Measurements from ENCODE around the gene CDV3.

Gene CDV3

GRCh38 chr3:133540896-133541674, 32.4 kb upstream of the CDV3 start:
- 0 out of 2 replicates have a peak, but pooled peaks have one; percentile 15 for TF ChIP-seq SIN3A (IDR thresholded peaks at IDR 0.05; ENCODE audit: borderline replicate concordance, insufficient read depth, low read length)
- no peak for TF ChIP-seq FOXP2 (optimal IDR thresholded peaks at IDR 0.05; ENCODE audit: borderline replicate concordance, extremely low read depth, extremely low read length, insufficient read depth)
- TF ChIP-seq REST (IDR thresholded peaks at IDR 0.05; ENCODE audit: insufficient read depth in 1 of 2, low read depth in 2 of 2, low read length in 2 of 2), result peak; percentile 66 to 88
- TF ChIP-seq TAF1 (IDR thresholded peaks at IDR 0.05; ENCODE audit: borderline replicate concordance, insufficient read depth, low read length), result no peak
- no peak for TF ChIP-seq POLR2AphosphoS5 (IDR thresholded peaks at IDR 0.05; ENCODE audit: low read depth, low read length)

- TF ChIP-seq SIN3A (IDR thresholded peaks at IDR 0.05; ENCODE audit: borderline replicate concordance, insufficient read depth, low read length) (no peak), TAF1 (IDR thresholded peaks at IDR 0.05; ENCODE audit: borderline replicate concordance, insufficient read depth, low read length) (no peak), POLR2AphosphoS5 (IDR thresholded peaks at IDR 0.05; ENCODE audit: low read depth, low read length) (no peak), REST (IDR thresholded peaks at IDR 0.05; ENCODE audit: insufficient read depth in 1 of 2, low read depth in 2 of 2, low read length in 2 of 2) (no peak), FOXP2 (optimal IDR thresholded peaks at IDR 0.05; ENCODE audit: borderline replicate concordance, extremely low read depth, extremely low read length, insufficient read depth) (no peak)
These were observed 30.6 kb upstream of the CDV3 start for GRCh38 chr3:133542871-133543270.

- TF ChIP-seq TAF1 (IDR thresholded peaks at IDR 0.05; ENCODE audit: borderline replicate concordance, insufficient read depth, low read length) (no peak), POLR2AphosphoS5 (IDR thresholded peaks at IDR 0.05; ENCODE audit: low read depth, low read length) (no peak), FOXP2 (optimal IDR thresholded peaks at IDR 0.05; ENCODE audit: borderline replicate concordance, extremely low read depth, extremely low read length, insufficient read depth) (no peak), REST (IDR thresholded peaks at IDR 0.05; ENCODE audit: insufficient read depth in 1 of 2, low read depth in 2 of 2, low read length in 2 of 2) (no peak), SIN3A (IDR thresholded peaks at IDR 0.05; ENCODE audit: borderline replicate concordance, insufficient read depth, low read length) (no peak)
These were observed 25.9 kb upstream of the CDV3 start for GRCh38 chr3:133547432-133548041.

GRCh38 chr3:133548090-133548489, 25.4 kb upstream of the CDV3 start:
- TF ChIP-seq REST (IDR thresholded peaks at IDR 0.05; ENCODE audit: insufficient read depth in 1 of 2, low read depth in 2 of 2, low read length in 2 of 2), result no peak
- TF ChIP-seq TAF1 (IDR thresholded peaks at IDR 0.05; ENCODE audit: borderline replicate concordance, insufficient read depth, low read length), result no peak
- TF ChIP-seq POLR2AphosphoS5 (IDR thresholded peaks at IDR 0.05; ENCODE audit: low read depth, low read length), result no peak
- TF ChIP-seq SIN3A (IDR thresholded peaks at IDR 0.05; ENCODE audit: borderline replicate concordance, insufficient read depth, low read length), result no peak
- no peak for TF ChIP-seq FOXP2 (optimal IDR thresholded peaks at IDR 0.05; ENCODE audit: borderline replicate concordance, extremely low read depth, extremely low read length, insufficient read depth)

All from PFSK-1 (cell line).